ENCODE measurements around the gene PCGF1.

The PCGF1 gene

DNA sequence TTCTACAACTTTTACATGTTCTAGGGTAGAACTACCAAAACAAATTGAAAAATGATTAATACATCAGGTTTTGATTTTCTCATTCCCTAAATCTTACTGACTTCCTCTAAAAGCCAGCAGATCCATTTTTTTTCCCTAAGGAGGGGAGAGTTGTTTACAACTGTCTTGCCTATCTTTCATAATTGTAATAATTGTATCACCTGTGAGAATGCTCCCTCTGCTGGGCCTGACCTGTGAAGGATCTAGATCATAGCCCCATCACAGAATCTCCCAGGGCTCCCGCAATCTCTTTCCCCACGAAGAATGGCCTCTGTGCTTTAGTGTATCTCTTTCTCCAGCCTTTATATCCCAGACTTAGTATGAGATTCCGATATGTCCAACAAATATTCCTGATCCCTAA, 37.1 kb upstream of the PCGF1 start:
- no peak for TF ChIP-seq TAF1 (IDR thresholded peaks at IDR 0.05; ENCODE audit: borderline replicate concordance, insufficient read depth, low read length)
- TF ChIP-seq, protein P1, sequence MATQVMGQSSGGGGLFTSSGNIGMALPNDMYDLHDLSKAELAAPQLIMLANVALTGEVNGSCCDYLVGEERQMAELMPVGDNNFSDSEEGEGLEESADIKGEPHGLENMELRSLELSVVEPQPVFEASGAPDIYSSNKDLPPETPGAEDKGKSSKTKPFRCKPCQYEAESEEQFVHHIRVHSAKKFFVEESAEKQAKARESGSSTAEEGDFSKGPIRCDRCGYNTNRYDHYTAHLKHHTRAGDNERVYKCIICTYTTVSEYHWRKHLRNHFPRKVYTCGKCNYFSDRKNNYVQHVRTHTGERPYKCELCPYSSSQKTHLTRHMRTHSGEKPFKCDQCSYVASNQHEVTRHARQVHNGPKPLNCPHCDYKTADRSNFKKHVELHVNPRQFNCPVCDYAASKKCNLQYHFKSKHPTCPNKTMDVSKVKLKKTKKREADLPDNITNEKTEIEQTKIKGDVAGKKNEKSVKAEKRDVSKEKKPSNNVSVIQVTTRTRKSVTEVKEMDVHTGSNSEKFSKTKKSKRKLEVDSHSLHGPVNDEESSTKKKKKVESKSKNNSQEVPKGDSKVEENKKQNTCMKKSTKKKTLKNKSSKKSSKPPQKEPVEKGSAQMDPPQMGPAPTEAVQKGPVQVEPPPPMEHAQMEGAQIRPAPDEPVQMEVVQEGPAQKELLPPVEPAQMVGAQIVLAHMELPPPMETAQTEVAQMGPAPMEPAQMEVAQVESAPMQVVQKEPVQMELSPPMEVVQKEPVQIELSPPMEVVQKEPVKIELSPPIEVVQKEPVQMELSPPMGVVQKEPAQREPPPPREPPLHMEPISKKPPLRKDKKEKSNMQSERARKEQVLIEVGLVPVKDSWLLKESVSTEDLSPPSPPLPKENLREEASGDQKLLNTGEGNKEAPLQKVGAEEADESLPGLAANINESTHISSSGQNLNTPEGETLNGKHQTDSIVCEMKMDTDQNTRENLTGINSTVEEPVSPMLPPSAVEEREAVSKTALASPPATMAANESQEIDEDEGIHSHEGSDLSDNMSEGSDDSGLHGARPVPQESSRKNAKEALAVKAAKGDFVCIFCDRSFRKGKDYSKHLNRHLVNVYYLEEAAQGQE (IDR thresholded peaks at IDR 0.05; ENCODE audit: insufficient read depth in 1 of 2, low read depth in 2 of 2, low read length in 2 of 2) = no peak
- TF ChIP-seq SIN3A (IDR thresholded peaks at IDR 0.05; ENCODE audit: borderline replicate concordance, insufficient read depth, low read length) = no peak
- no peak for TF ChIP-seq POLR2AphosphoS5 (IDR thresholded peaks at IDR 0.05; ENCODE audit: low read depth, low read length)

DNA sequence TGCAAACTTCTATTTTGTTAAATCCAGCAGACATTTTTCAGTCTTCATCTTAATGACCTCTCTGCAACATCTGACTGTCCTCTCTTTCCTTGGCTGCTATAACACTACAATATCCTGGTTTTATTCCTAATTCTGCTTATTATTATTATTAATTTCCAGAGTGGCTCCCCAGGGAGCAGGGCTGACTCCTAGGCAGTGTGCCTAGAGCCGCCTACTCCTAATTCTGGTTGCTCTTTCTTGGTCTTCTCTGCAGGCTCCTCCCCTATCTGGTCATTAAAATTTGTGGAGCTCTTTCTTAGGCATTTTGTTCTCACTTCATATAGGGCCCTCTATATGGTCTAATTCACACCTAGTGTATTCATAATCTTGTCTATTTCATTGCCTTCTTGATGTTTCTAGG, 35.5 kb upstream of the PCGF1 start:
- TF ChIP-seq POLR2AphosphoS5 (IDR thresholded peaks at IDR 0.05; ENCODE audit: low read depth, low read length) (no peak), TAF1 (IDR thresholded peaks at IDR 0.05; ENCODE audit: borderline replicate concordance, insufficient read depth, low read length) (no peak), SIN3A (IDR thresholded peaks at IDR 0.05; ENCODE audit: borderline replicate concordance, insufficient read depth, low read length) (no peak), FOXP2 (optimal IDR thresholded peaks at IDR 0.05; ENCODE audit: borderline replicate concordance, extremely low read depth, extremely low read length, insufficient read depth) (no peak)
- TF ChIP-seq, protein P1 (IDR thresholded peaks at IDR 0.05; ENCODE audit: insufficient read depth in 1 of 2, low read depth in 2 of 2, low read length in 2 of 2) = no peak

DNA sequence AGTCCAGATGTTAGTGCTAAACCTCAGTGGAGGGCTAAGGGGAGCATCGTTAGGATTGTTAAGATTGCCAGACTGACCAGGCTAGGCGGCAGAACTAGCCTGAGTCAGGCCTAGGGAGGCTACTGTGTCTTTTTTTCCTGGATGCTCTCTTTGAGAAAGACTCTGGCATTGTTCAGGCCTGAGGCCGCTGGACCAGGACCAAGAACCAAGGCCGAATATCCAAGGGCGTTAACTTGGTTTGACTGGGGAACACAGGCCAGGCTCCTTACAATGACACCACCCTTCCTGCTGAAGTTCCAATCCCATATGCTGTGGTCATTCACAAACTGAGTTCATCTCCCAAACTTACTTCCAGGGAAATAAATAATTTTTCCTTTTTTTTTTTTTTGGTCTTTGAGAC, 32.8 kb upstream of the PCGF1 start:
- TF ChIP-seq TAF1 (IDR thresholded peaks at IDR 0.05; ENCODE audit: borderline replicate concordance, insufficient read depth, low read length) (no peak), POLR2AphosphoS5 (IDR thresholded peaks at IDR 0.05; ENCODE audit: low read depth, low read length) (no peak), FOXP2 (optimal IDR thresholded peaks at IDR 0.05; ENCODE audit: borderline replicate concordance, extremely low read depth, extremely low read length, insufficient read depth) (no peak), SIN3A (IDR thresholded peaks at IDR 0.05; ENCODE audit: borderline replicate concordance, insufficient read depth, low read length) (no peak)
- TF ChIP-seq, protein P1 (IDR thresholded peaks at IDR 0.05; ENCODE audit: insufficient read depth in 1 of 2, low read depth in 2 of 2, low read length in 2 of 2) = no peak

- TF ChIP-seq FOXP2 (optimal IDR thresholded peaks at IDR 0.05; ENCODE audit: borderline replicate concordance, extremely low read depth, extremely low read length, insufficient read depth) = no peak
- no peak for TF ChIP-seq POLR2AphosphoS5 (IDR thresholded peaks at IDR 0.05; ENCODE audit: low read depth, low read length)
- TF ChIP-seq, protein P1 (IDR thresholded peaks at IDR 0.05; ENCODE audit: insufficient read depth in 1 of 2, low read depth in 2 of 2, low read length in 2 of 2) = no peak
- no peak for TF ChIP-seq TAF1 (IDR thresholded peaks at IDR 0.05; ENCODE audit: borderline replicate concordance, insufficient read depth, low read length)
- no peak for TF ChIP-seq SIN3A (IDR thresholded peaks at IDR 0.05; ENCODE audit: borderline replicate concordance, insufficient read depth, low read length)
These were observed 31.4 kb upstream of the PCGF1 start for GRCh38 chr2:74538881-74539339.

- TF ChIP-seq, protein P1 (IDR thresholded peaks at IDR 0.05; ENCODE audit: insufficient read depth in 1 of 2, low read depth in 2 of 2, low read length in 2 of 2) = no peak
- TF ChIP-seq FOXP2 (optimal IDR thresholded peaks at IDR 0.05; ENCODE audit: borderline replicate concordance, extremely low read depth, extremely low read length, insufficient read depth) = no peak
- TF ChIP-seq SIN3A (IDR thresholded peaks at IDR 0.05; ENCODE audit: borderline replicate concordance, insufficient read depth, low read length) = no peak
- no peak for TF ChIP-seq TAF1 (IDR thresholded peaks at IDR 0.05; ENCODE audit: borderline replicate concordance, insufficient read depth, low read length)
- no peak for TF ChIP-seq POLR2AphosphoS5 (IDR thresholded peaks at IDR 0.05; ENCODE audit: low read depth, low read length)
These were observed 29.6 kb upstream of the PCGF1 start for GRCh38 chr2:74537140-74537539.
